LNCaP clone FGC (cell line): ENCODE data around the gene WDR74.

Experiments
- DNase-seq: peaks from one replicate; pipeline ENCODE4 v3.0.0-alpha.2; 2011; ENCODE audit warnings: low read depth
- H3K4me3 ChIP-seq: 2 replicates; pipeline ENCODE4 v1.5.1; 2011; ENCODE audit warnings: mild to moderate bottlenecking, low read depth, low read length, control low read depth
- TF ChIP-seq, protein P1 (sequence below): IDR thresholded peaks from 2 replicates; pipeline ENCODE4 v1.5.1; 2012; ENCODE audit warnings: mild to moderate bottlenecking; ENCODE audit not compliant: control insufficient read depth, insufficient read depth; ENCODE audit errors: extremely low read depth

Gene WDR74

GRCh38 chr11:62801071-62801470 lies 38.3 kb downstream of the WDR74 start:
- no peak for DNase-seq
- TF ChIP-seq, protein P1, sequence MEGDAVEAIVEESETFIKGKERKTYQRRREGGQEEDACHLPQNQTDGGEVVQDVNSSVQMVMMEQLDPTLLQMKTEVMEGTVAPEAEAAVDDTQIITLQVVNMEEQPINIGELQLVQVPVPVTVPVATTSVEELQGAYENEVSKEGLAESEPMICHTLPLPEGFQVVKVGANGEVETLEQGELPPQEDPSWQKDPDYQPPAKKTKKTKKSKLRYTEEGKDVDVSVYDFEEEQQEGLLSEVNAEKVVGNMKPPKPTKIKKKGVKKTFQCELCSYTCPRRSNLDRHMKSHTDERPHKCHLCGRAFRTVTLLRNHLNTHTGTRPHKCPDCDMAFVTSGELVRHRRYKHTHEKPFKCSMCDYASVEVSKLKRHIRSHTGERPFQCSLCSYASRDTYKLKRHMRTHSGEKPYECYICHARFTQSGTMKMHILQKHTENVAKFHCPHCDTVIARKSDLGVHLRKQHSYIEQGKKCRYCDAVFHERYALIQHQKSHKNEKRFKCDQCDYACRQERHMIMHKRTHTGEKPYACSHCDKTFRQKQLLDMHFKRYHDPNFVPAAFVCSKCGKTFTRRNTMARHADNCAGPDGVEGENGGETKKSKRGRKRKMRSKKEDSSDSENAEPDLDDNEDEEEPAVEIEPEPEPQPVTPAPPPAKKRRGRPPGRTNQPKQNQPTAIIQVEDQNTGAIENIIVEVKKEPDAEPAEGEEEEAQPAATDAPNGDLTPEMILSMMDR: no peak

GRCh38 chr11:62799486-62799885 lies 39.9 kb downstream of the WDR74 start:
- H3K4me3 ChIP-seq: no peak overlapping the region
- TF ChIP-seq, protein P1: no peak
- DNase-seq: no peak

More at GRCh38 chr11:62801071-62801470, 38.3 kb downstream of the WDR74 start:
- no peak overlapping the region for H3K4me3 ChIP-seq

- DNase-seq: no peak
- TF ChIP-seq, protein P1: no peak
- H3K4me3 ChIP-seq: no peak overlapping the region
These were observed 43.1 kb downstream of the WDR74 start for GRCh38 chr11:62796281-62796680.

DNA sequence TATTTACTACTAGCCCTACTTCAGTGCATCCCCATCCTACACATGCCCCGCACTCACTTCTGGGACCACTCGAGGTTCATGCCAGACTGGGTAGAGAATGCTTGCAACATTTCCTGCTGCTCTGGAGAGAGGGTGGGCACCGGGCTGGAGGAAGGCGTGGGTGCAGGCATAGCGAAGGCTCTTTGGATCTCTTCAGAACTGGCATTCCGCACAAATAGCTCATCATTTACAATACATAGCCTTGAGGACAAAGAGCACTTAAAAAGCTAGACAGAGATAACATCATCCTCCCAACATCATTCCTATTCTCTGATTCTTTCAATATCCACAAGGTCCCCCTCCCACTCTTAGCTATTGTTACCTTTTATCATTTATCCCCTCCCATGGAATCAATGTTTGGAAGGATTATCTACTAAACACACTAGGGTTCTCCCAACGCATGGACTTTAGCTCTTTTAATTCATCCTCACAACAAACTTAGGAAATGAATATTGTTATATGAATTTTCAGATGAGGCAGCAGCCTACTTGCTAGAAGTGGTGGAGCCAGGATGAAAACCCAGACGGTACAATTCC lies 45.1 kb downstream of the WDR74 start:
- H3K4me3 ChIP-seq: no peak overlapping the region
- no peak for DNase-seq
- TF ChIP-seq, protein P1: no peak

DNA sequence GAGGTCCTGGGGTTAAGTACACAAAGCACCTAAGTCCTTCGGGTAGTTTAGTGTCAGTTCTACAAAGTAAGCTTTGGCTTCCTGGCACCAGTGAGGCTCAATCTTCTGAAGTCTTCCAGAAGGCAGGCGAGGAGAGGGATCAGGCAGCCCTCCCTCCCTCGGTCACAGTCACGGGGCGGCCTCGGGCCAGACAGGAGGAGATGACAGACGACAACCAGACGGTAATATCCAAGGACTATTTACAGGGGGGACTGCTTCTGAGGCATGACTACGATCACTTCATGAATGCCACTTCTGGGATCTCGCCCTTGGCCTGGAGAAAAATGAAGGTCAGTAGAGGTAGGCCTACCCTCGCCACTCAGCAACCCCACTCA lies 47.2 kb downstream of the WDR74 start:
- TF ChIP-seq, protein P1: no peak
- no peak for DNase-seq
- H3K4me3 ChIP-seq: peak overlapping the region; percentile 93

- TF ChIP-seq, protein P1: no peak
- DNase-seq: no peak
- peak within 1 kb of the TSS; percentile 93 for H3K4me3 ChIP-seq
These were observed 47.7 kb downstream of the WDR74 start, which contains the start of gene TMEM223 for GRCh38 chr11:62791501-62792201. Gene TMEM223 (minus strand): TSS chr11:62792006. CDS start chr11:62791994, 12 bp downstream.
